SK-N-MC (cell line): ENCODE measurements around the gene PCDHGB4.

Source experiments
- EZH2 ChIP-seq: fragments of 200-600 bp; sonication (generic); IDR thresholded peaks from one replicate; pipeline ENCODE4 v1.6.1; 2017; ENCODE audit warnings: antibody characterized with exemption
- FOXP2 ChIP-seq: optimal IDR thresholded peaks from 2 replicates; pipeline ENCODE3; 2011; ENCODE audit warnings: mild to moderate bottlenecking, moderate library complexity; ENCODE audit not compliant: insufficient read depth; ENCODE audit errors: extremely low read length, control extremely low read depth
- POLR2AphosphoS5 ChIP-seq: IDR thresholded peaks from 2 replicates; pipeline ENCODE4 v1.6.1; 2012; ENCODE audit warnings: mild to moderate bottlenecking, low read depth, low read length, borderline replicate concordance

DNA sequence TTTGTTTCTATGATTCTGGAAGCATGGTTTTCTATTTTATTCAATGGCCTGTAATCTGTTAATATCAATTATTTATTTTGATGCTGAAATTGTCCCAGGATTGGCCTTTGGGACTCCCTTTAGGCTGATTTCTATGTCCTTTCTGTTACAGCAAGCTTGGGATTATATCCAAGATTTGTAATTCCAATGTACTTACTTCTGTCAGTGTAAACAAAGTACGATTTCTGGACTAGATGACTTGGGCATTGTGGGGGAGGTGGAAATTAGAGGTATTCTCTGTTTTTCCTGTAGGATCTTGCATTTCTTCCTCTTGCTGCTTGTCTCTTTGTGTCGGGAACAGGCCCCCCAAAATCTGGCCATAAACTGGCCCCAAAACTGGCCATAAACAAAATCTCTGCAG lies 46.5 kb downstream of the PCDHGB4 start:
- TF ChIP-seq EZH2: no peak
- no peak for TF ChIP-seq POLR2AphosphoS5
- no peak for TF ChIP-seq FOXP2
